Measurements from ENCODE around the gene MYH16. TPM values are rescaled to one million over a fixed set of nuclear protein-coding genes. Genes with fewer than 3 reads are reported as not detected.

MYH16 gene
- total and polyA plus RNA-seq, 10 of the 15 experiments (the other 5 are each of a cell fraction or from before 2014, with no cell fraction given): 0.03 to 0.33 (median 0.04) TPM; not detected in 3

DNA sequence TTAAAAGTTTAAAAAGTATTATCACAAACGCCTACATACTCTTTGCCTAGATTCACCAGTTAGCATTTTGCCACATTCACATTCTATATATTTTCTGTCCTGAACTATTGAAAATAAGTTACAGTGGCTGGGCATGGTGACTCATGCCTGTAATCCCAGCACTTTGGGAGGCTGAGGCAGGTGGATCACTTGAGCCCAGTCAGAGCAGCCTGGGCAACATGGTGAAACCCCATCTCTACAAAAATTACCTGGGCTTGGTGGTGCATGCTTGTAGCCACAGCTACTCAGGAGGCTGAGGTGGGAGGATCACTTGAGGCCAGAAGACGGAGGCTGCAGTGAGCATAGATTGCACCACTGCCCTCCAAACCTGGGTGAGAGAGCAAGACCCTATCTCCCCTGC lies 58.4 kb downstream of the MYH16 start:
- Histone ChIP-seq H3K36me3 (ENCODE audit: control insufficient read depth in 2 of 2, insufficient read depth in 2 of 2, low read length in 1 of 2) (peaks cover 0 to 8% of the 10 kb centered on the region in 2 experiments; a peak in 3 of 4 replicates), H3K79me2 (ENCODE audit: control insufficient read depth, insufficient read depth, low read length) (peaks cover 56% of the 10 kb centered on the region), H3K27ac (ENCODE audit: control insufficient read depth, insufficient read depth) (no peak overlapping the region), H4K20me1 (ENCODE audit: control insufficient read depth, insufficient read depth) (peaks cover 4% of the 10 kb centered on the region; the same call in 1 of the 2 replicates), H3K27me3 (replicated peaks in 1 of 2; ENCODE audit: control insufficient read depth in 2 of 2, insufficient read depth in 2 of 2, low read length in 1 of 2) (no peaks in the 10 kb centered on the region), H3K9me3 (replicated peaks; ENCODE audit: control insufficient read depth, insufficient read depth, low read length) (no peaks in the 10 kb centered on the region), H3K4me1 (ENCODE audit: control insufficient read depth, insufficient read depth, low read length) (peaks cover 4% of the 10 kb centered on the region; the same call in 1 of the 2 replicates), H3K9ac (ENCODE audit: control insufficient read depth, insufficient read depth, low read length) (no peak overlapping the region), H3K4me2 (ENCODE audit: control insufficient read depth, insufficient read depth) (no peak overlapping the region), H2AFZ (ENCODE audit: control insufficient read depth, low read depth, low read length) (no peak overlapping the region), H3K4me3 (no peak overlapping the region)
- BruUV-seq (replicated peaks): no TSS peak
- DNase-seq (ENCODE audit: low read depth, low spot score) (no peak), FAIRE-seq (no peak), ATAC-seq (0 out of 3 replicates have a peak, but pooled peaks have one; percentile 9)
- intact Hi-C loops (cut with micrococcal nuclease; ENCODE audit: unreplicated experiment) (no loop called here), in situ Hi-C loops (cut with MboI) (no loop called here)
- ChIA-PET CTCF (no interaction called here), POLR2A (interaction anchor here (0.6 kb wide), 1 partner anchor 1425 kb away, joined by 7 read pairs; no protein-coding TSS in a partner anchor), SMC1A (ENCODE audit: uncharacterized antibody, unreplicated experiment) (interaction anchor here (0.6 kb wide), 1 partner anchor 31 kb away, joined by 3 read pairs; no protein-coding TSS in a partner anchor), RAD21 (ENCODE audit: unreplicated experiment) (interaction anchor here (0.6 kb wide), 1 partner anchor 1069 kb away, joined by 3 read pairs; no protein-coding TSS in a partner anchor)
- 91% methylated on average over 2 of the region's 2 CpGs for WGBS (ENCODE audit: insufficient coverage, insufficient replicate concordance, low lambda C conversion rate, missing lambda C conversion rate)
- TF ChIP-seq MAX (IDR thresholded peaks at IDR 0.05; ENCODE audit: low read depth, low read length) (no peak), ASH2L (IDR thresholded peaks at IDR 0.05; ENCODE audit: borderline replicate concordance, low read depth) (no peak), SMC3 (IDR thresholded peaks at IDR 0.05; ENCODE audit: borderline replicate concordance, low read length) (no peak)

- Histone ChIP-seq H3K36me3 (ENCODE audit: control insufficient read depth in 2 of 2, insufficient read depth in 2 of 2, low read length in 1 of 2) (peaks cover 8 to 45% of the 10 kb centered on the region in 2 experiments), H3K9me3 (replicated peaks; ENCODE audit: control insufficient read depth, insufficient read depth, low read length) (no peaks in the 10 kb centered on the region), H3K79me2 (ENCODE audit: control insufficient read depth, insufficient read depth, low read length) (no peaks in the 10 kb centered on the region), H3K4me2 (ENCODE audit: control insufficient read depth, insufficient read depth) (no peak overlapping the region), H3K4me1 (ENCODE audit: control insufficient read depth, insufficient read depth, low read length) (no peaks in the 10 kb centered on the region), H3K27me3 (replicated peaks in 1 of 2; ENCODE audit: control insufficient read depth in 2 of 2, insufficient read depth in 2 of 2, low read length in 1 of 2) (no peaks in the 10 kb centered on the region), H3K9ac (ENCODE audit: control insufficient read depth, insufficient read depth, low read length) (no peak overlapping the region), H3K4me3 (no peak overlapping the region), H4K20me1 (ENCODE audit: control insufficient read depth, insufficient read depth) (no peaks in the 10 kb centered on the region), H2AFZ (ENCODE audit: control insufficient read depth, low read depth, low read length) (no peak overlapping the region), H3K27ac (ENCODE audit: control insufficient read depth, insufficient read depth) (no peak overlapping the region)
- BruUV-seq (replicated peaks): no TSS peak
- no peak for ATAC-seq
- no peak for FAIRE-seq
- no peak for DNase-seq (ENCODE audit: low read depth, low spot score)
- TF ChIP-seq EP300 (IDR thresholded peaks at IDR 0.05; ENCODE audit: borderline replicate concordance in 1 of 2, control insufficient read depth in 1 of 2, low read depth in 2 of 2, low read length in 2 of 2): no peak
- intact Hi-C loops (cut with micrococcal nuclease; ENCODE audit: unreplicated experiment) (no loop called here), in situ Hi-C loops (cut with MboI) (no loop called here)
- SMC1A ChIA-PET (ENCODE audit: uncharacterized antibody, unreplicated experiment): interaction anchor here (0.9 to 1.7 kb wide), 3 partner anchors 10 to 13 kb away, joined by 3 to 4 read pairs (median 3); no protein-coding TSS in a partner anchor
- POLR2A ChIA-PET: interaction anchor here (0.5 to 1.1 kb wide), 2 partner anchors 12 to 198 kb away, joined by 3 read pairs; no protein-coding TSS in a partner anchor
- WGBS (ENCODE audit: insufficient coverage, insufficient replicate concordance, low lambda C conversion rate, missing lambda C conversion rate): 97% methylated on average over 3 of the region's 3 CpGs
- RAD21 ChIA-PET (ENCODE audit: unreplicated experiment): no interaction called here
- CTCF ChIA-PET: interaction anchor here (1.4 kb wide), 1 partner anchor 26 kb away, joined by 3 read pairs; no protein-coding TSS in a partner anchor
These were observed 67.0 kb downstream of the MYH16 start for GRCh38 chr7:99339595-99339994.
